HG02759 (cell line): ENCODE measurements around the gene GRIP1.

Experiments used
- ATAC-seq: cut with Tn5 transposase; IDR thresholded peaks from one replicate; pipeline ENCODE4 v1.9.1; 2021; ENCODE audit warnings: mild to moderate bottlenecking, moderate library complexity; ENCODE audit not compliant: unreplicated experiment

The GRIP1 gene

GRCh38 chr12:66461331-66461730 lies 217.5 kb downstream of the GRIP1 start:
- ATAC-seq = no peak

GRCh38 chr12:66459944-66460482 lies 218.9 kb downstream of the GRIP1 start:
- ATAC-seq = no peak

DNA sequence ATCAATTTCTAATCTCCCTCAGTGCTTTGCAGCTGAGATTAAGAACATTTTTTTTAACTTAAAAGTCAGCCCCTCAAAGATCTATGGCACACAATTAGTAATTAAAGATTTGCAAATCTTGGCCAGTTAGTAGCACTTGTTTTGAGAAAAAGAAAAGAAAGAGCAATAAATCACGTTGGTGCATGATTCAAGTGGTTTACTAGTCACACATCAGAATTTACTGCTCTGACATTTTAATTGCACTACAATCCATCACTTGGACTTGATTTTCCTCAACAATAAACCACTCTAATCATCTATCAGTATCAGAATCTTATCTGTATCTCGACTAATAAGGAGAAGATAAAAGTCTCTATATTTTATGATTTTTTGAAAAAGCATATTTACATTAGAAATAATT lies 222.3 kb downstream of the GRIP1 start:
- no peak for ATAC-seq

DNA sequence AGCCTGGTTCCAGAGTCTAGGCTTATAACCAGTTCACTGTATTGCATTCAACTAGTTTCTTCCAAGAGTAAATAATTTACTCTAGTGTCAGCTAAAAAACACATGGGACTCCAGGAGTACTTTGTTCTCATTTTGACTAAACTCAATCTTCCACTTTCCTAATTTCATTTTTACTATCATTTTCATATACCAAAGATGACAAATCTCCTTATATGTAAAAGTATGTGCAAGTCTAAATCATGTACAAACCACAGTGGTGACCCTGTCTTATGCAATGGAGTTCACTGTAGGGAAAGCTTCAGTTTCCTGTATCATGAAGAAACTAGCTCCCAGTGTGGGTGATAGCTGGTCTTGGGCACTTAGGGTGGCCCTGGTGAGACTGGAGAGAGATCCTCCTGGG lies 225.0 kb downstream of the GRIP1 start:
- peak; percentile 58 for ATAC-seq

DNA sequence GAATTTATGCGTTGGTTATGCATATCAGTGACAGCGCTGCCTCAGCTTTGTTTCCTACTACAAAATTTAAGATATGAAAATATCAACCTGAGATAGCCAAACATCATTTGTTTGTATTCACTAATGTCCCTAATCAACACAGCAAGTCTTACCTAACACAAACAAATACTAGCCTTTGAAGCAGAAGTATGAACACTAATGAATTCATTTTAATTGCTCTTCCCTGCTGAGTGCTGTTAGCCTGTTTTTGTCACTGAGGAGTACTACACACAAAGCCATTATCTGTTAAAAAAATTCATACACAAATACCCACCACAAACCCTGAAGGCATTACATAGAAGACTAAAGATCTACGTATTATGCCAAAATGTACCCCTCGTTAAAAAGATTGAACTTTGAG lies 225.8 kb downstream of the GRIP1 start:
- ATAC-seq = no peak

- ATAC-seq = no peak
These were observed 229.3 kb downstream of the GRIP1 start for GRCh38 chr12:66449531-66449930.

DNA sequence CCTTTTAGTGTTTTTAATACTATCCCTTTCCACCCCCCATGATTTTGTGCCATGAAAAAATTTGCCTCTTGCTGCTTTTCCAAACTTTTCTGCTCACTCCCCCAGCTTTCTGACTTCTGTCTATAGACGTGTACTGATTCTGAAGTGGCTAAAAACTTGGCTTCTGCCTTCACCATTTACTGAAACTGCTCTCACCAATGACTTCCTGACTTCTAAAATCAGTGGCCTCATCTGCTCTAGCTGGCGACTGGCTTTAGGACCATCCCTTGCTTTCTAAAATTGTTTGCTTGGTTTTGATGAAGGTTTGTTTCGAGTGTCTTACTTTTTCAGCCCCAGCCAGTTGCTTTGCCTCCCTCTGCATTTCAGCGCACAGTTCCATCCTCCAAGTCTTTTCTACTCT lies 231.2 kb downstream of the GRIP1 start:
- no peak for ATAC-seq

DNA sequence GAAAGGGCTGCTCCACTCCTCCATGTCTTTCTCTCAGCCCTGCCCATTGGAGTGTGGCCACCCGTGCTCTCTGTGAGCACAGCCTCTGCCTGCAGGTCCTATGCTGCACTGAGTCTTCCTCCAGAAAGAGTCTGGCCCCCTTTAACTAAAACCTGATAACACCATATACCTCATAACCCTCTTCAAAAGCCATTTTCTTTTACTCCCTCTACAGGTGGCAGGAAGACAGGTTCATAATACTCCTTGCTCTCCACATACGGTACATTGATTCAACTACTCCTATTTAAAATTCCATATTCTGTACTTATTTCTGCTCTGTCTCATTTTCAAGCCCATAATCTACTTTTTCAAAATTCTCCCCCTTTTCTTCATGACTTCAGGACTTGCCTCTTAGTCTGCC lies 232.6 kb downstream of the GRIP1 start:
- ATAC-seq = no peak

GRCh38 chr12:66441905-66442559 lies 236.8 kb downstream of the GRIP1 start:
- ATAC-seq = no peak

DNA sequence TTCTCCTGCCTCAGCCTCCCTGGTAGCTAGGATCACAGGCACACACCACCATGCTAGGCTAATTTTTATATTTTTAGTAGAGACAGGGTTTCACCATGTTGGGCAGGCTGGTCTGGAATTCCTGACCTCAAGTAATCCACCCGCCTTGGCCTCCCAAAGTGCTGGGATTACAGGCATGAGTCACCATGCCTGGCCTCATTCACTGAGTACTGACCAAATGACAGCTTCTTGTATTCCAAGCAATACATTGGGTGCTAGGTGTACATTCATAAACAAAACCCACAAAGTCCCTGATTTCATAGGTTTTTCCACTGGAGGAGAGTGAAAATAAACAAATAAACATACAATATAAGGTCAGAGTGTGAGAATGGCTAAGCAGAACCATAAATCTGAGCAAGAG lies 240.3 kb downstream of the GRIP1 start:
- ATAC-seq = no peak

- ATAC-seq = no peak
These were observed 248.8 kb downstream of the GRIP1 start for GRCh38 chr12:66430106-66430505.

DNA sequence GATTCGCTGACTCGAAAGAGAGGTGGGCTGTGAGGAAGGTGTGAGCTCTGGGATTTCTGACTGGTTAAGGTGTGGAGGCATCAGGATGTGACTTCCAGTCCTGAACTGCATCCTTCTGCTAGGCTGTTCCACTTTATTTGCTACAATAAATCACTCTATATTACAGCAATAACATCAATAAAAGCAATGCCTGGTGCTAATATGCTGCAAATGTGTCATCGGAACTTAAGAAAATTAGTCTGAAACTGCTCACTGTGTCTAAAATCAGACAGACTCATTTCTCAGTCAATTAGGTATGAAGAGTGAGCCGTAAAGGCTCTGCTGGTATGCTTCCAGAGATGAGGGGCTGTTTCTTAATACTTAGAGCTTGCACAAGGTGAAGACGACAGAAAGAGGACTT lies 250.0 kb downstream of the GRIP1 start:
- no peak for ATAC-seq

DNA sequence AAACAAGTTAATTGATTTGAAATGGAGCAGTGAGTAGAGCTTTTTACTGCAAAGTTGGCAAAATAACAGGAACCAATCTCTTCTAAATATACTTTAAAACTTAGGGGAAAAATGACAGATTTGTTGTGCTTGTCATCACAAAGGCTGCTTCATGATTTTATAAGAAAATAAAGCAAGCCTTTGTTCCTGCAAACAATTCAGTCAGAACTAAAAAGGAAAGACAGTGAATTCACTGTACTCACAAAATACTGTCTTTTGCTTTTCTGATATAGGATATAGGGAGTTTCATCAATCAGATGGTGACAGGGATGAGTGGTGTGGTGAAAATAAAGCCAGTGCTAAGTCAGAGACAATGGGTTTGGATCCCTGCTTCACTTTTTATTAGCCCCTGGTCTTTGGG lies 250.6 kb downstream of the GRIP1 start:
- no peak for ATAC-seq

GRCh38 chr12:66426696-66427095 lies 252.2 kb downstream of the GRIP1 start:
- ATAC-seq = no peak

DNA sequence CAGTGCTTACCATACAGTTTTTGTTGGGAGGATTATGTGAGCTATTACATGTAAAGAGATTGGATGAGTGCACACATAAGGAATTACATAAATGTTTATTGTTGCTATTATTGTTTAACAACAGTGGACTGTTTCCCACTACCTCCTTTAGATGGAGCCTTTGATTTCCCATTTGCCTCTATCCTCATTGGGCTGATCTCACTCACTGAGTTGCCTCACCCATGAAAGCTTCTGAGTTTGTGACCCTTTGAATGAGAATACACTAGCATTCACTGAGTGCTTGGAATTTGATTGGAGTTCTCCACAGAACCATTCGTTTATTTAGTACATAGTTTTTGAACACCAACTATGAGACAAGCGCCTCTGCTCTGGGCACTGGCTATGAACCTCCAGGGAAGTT lies 255.6 kb downstream of the GRIP1 start:
- no peak for ATAC-seq

DNA sequence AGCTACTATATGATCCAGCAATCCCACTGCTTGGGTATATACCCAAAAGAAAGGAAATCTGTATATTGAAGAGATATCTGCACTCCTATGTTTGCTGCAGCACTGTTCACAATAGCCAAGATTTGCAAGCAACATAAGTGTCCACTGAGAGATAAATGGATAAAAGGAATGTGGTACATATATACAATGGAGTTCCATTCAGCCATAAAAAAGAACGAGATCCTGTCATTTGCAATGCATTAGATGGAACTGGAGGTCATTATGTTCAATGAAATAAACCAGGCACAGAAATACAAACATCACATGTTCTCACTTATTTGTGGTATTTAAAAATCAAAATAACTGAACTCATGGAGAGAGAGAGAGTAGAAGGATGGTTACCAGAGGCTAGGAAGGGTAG lies 260.0 kb downstream of the GRIP1 start:
- ATAC-seq = no peak

GRCh38 chr12:66417217-66417616 lies 261.7 kb downstream of the GRIP1 start:
- no peak for ATAC-seq

- ATAC-seq = peak; percentile 76
These were observed 269.5 kb downstream of the GRIP1 start for GRCh38 chr12:66409195-66409871.

DNA sequence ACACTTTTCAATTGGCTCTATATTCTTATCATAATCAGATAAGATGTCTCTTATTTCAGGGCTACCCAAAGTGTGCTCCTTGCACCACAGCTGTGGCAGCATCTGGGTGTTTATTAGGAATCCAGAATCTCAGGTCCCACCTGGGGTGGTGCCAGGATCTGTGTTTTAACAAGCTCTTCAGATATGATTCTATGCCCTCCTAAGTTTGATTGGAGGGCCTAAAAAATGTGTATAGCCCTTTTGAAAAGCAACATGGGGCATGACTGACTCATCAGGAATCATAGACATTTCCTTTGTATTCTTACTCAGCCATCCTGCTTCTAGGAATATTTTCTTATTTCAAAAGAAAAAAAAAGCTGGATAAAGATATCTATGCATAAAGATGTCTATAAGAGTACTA lies 273.5 kb downstream of the GRIP1 start:
- no peak for ATAC-seq

GRCh38 chr12:66403746-66404145 lies 275.1 kb downstream of the GRIP1 start:
- ATAC-seq = peak; percentile 53

- ATAC-seq = no peak
These were observed 279.0 kb downstream of the GRIP1 start for GRCh38 chr12:66399911-66400306.
